Stimulated activated CD8-positive, alpha-beta memory T cell treated with anti-CD3 and anti-CD28 coated beads, Interleukin-4, amount 100 ng/mL, for 4 hours (primary cell): ENCODE measurements around the gene PLA2G10.
"Not testable (repeated sequence)": the region's sequence is repeated elsewhere in the genome, so short reads cannot be mapped to it uniquely, and the experiment has no call there.

ENCODE experiments used
- DNase-seq, 2 donors: peaks; one replicate each; pipeline ENCODE4 v3.0.0-alpha.2; 2020; ENCODE audit warnings: low read depth in 2 of 2, low spot score in 1 of 2

Gene PLA2G10

GRCh38 chr16:14667347-14668266, 26.5 kb downstream of the PLA2G10 start:
- DNase-seq = no peak

DNA sequence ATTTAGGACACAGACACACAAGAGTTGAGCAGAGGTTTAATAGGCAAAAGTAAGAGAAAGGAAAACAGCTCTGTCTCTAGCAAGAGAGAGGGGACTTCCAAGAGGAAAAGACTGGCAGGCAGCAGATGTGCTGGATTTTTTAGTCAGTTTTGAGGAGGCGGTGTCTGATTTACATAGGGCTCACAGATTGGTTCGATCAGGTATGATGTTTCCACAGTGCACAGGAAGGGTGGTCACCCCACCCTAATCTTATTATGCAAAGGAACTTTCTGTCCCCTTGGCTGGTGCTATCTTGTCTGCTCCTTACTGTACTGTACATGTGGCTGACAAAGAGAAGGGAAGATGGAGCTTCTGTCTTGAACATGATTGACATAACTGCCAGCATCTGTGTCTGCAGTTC, 36.0 kb downstream of the PLA2G10 start:
- DNase-seq = no peak

DNA sequence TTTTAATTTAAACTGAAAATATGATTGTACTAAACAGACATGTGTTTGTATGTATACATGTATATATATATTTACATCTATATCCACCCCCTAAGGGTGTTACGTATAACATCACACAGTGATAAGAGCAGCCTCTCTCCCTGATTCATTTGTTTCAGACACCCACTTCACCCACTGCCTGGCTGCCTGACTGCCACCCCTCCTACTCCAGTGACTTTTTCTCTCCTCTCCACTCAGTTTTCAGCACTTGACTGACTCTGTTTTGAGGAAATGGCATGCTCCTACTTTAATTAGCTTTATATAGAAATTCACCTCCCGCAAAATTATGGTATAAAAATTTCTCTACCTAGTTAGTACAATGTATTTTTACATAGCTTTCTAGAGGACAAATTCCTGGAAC, 41.4 kb downstream of the PLA2G10 start:
- no peak for DNase-seq

DNA sequence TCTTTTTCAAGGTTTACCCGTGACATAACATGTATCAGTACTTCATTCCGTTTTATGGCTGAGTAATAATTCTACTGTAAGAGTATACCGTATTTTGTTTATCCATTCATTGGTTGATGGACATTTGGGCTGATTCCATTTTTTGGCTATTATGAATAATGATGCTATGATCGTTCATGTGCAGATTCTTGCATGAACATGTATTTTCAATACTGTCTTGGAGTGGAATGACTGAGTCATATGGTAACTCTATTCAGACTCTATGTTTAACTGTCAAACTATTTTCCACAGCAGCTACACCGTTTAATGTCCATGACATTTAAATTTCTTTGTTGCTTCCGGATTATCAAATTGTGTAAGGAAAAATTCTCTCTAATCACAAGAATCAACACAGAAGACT, 43.5 kb downstream of the PLA2G10 start:
- no peak for DNase-seq

DNA sequence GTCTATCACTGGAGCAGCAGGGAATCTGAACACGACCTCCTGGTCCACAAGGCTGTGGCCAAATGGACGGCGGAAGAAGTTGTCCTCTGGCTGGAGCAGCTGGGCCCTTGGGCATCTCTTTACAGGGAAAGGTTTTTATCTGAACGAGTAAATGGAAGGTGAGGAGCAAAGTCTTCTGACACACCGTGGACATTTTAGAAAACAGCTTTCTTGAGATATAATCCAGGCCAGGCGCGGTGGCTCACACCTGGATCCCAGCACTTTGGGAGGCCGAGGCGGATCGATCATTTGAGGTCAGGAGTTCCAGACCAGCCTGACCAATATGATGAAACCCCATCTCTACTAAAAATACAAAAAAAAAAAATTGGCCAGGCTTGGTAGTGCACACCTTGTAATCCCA, 44.3 kb downstream of the PLA2G10 start:
- DNase-seq = no peak

DNA sequence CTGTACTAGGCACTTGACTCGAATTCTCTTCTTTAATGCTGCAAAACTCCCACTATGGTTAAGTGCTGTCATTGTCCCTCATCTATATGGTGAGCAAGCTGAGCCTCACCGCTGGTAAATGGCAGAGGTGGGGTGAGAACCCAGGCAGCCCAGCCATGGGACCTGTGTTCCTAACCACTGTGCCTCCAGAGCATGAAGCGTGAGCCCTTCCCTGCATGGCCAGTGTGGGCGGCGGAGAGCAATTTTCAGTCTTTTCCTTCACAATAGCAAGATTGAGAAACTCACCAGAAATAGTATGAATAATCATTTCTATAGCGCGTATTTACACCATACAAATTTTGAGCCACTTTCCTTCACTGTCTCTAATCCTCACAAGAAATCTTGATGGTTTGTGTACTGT, 52.2 kb downstream of the PLA2G10 start:
- DNase-seq = no peak

GRCh38 chr16:14641206-14641605, 52.9 kb downstream of the PLA2G10 start:
- no peak for DNase-seq

DNA sequence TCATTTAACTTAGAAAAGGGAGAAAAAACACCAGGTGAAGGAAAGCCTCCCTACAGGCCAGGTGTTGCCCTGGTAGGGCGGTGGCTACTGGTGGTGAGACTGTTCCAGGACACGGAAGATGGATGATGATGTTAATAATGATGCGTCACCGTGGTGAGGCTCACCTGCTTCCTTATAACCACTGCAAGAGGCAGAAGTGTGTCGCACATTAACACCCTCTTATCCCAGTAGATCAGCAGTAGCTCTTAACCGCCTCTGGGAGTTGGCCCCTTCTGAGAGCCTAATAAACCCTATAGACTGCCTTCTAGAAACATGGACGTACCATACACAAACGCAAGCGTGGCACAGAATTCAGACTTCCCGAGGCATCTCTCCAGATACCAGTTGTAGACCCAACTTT, 53.6 kb downstream of the PLA2G10 start:
- no peak for DNase-seq

DNA sequence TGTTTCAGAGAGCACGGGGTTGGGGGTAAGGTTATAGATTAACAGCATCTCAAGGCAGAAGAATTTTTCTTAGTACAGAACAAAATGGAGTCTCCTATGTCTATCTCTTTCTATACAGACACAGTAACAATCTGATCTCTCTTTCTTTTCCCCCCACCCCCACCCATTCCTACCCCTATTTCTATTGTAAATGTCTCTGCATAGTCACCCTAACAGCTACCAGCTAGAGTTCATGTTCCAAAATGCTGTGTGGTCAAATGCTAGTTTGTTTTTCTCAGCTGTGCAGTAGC, 57.2 kb downstream of the PLA2G10 start:
- not testable (repeated sequence) for DNase-seq

DNA sequence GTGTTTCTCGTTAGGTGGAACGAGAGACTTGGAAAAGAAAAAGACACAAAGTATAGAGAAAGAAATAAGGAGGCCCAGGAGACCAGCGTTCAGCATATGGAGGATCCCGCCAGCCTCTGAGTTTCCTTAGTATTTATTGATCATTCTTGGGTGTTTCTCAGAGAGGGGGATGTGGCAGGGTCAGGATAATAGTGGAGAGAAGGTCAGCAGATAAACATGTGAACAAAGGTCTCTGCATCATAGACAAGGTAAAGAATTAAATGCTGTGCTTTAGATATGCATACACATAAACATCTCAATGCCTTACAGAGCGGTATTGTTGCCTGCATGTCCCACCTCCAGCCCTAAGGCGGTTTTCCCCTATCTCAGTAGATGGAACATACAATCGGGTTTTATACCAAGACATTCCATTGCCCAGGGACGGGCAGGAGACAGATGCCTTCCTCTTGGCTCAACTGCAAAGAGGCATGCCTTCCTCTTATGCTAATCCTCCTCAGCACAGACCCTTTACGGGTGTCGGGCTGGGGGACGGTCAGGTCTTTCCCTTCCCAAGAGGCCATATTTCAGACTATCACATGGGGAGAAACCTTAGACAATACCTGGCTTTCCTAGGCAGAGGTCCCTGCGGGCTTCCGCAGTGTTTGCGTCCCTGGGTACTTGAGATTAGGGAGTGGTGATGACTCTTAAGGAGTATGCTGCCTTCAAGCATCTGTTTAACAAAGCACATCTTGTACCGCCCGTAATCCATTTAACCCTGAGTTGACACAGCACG, 57.7 kb downstream of the PLA2G10 start:
- DNase-seq = not testable (repeated sequence)

DNA sequence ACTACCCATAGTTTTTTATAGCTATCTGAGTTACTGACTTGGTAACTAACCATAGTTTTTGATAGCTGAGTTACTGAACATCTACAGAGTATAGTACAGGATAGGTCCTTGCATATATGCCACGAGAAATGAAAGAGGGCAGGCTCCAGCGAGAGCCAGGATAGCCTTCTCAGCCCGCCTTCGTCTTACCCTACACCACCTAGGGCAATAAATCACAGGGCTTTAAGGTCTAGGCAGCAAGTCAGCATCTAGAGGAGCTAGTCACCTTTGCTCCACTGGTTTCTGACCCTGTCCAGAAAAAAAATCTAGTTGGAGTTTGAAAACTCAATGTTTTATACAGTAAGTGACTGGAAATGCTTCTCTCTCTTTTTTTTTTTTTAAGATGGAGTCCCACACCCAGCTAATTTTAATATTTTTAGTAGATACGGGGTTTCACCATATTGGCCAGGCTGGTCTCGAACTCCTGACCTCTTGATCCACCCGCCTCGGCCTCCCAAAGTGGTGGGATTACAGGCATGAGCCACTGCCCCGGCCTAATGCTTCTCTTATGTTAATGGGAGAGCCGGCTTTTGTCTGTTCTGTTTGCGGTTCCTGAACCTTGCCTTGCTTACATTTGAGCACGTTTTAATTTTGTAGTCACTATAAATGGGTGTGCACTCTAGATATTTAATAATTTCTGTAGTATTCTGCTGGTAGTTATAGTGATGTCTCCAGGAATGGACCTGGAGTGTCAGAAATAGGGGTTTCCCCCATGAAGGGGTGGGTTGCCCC, 58.5 kb downstream of the PLA2G10 start:
- DNase-seq = no peak

GRCh38 chr16:14634389-14634725, 59.8 kb downstream of the PLA2G10 start:
- no peak for DNase-seq

- peak; percentile 99 for DNase-seq
Observed at GRCh38 chr16:14632693-14633569, 61.2 kb downstream of the PLA2G10 start, which contains the start of gene BFAR. Gene BFAR (plus strand): TSS chr16:14632951. CDS start chr16:14644347, 11,396 bp downstream.

DNA sequence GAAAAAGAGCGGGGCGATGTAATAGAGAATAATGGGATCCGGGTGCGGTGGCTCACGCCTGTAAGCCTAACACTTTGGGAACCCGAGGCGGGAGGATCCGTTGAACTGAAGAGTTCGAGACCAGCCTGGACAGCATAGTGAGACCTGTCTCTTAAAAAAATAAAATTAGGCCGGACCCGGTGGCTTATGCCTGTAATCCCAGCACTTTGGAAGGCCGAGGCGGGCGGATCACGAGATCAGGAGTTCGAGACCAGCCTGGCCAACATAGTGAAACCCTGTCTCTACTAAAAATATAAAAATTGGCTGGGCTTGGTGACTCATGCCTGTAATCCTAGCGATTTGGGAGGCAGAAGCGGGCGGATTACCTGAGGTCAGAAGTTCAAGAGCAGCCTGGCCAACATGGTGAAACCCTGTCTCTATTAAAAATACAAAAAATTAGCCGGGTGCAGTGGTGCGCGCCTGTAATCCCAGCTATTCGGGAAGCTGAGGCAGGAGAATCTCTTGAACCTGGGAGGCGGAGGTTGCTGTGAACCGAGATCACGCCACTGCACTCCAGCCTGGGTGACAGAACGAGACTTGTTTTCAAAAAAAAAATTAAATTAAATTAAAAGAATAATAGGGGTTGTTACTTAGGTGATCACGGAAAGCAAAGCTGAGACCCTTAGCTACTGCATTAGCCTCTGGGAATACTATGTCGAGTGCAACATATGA, 63.3 kb downstream of the PLA2G10 start:
- DNase-seq = not testable (repeated sequence)

- DNase-seq = peak; percentile 93 to 96
Observed at GRCh38 chr16:14629919-14630619, 64.0 kb downstream of the PLA2G10 start, which contains the start of gene PARN. Gene PARN (minus strand): TSS chr16:14630260. CDS start chr16:14630125, 135 bp downstream.

DNA sequence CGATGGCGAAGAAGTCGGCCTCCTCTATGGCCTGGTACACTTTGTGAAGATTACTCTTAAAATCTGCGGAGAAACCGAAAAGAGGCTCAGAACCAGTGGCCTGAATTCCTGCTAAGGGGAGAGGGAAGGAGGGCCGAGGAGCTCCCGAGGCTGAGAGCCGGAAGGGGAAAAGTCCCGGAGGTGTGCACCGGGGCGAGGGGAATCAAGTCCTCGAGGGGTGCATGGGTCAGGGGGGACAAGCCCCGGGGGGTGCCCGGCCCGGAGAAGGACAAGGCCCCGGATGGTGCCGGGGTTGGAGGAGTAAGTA, 64.5 kb downstream of the PLA2G10 start:
- DNase-seq = no peak

DNA sequence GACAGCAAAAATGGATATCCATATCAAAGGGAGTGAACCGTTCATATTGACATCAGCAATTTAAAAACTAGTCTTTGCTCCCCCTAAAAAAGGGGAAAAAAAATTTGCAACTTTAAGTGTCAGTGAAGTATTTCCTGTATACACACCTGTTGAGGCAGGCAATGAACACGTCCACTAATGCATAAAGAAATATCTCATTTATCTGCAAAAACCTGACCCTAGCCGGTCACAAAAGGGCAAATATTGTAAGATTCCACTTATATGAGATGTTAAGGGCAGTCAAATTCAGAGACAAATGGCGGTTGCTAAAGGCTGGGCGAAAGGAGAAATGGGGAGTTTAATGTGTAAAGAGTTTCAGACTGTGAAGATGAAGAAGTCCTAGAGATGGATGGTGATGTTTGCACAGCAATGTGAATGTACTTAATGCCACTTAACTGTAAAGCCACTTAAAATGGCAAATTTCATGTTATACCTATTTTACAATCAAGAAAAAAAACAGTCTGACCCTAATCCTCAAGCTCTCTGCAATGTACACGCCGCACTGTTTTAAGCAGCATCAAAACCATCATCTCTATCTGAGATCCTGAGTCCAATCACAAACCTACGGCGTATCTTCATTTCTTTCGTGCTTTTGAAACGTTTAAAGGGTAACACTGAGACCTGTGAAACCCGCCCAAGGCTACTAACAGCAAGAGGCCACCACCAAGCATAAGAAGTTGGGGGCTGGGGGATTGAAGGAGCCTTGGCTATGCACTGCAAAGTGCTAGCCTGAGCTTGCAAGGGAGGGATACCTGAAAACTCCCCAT, 65.1 kb downstream of the PLA2G10 start:
- no peak for DNase-seq

- DNase-seq = no peak
Observed at GRCh38 chr16:14627078-14627477, 67.0 kb downstream of the PLA2G10 start.
